GM12892 (cell line): ENCODE results near the gene RCL1.

ENCODE experiments used
- POLR2A ChIP-seq: IDR thresholded peaks from 2 replicates; pipeline ENCODE4 v1.6.1; 2011; ENCODE audit warnings: low read depth, low read length, control low read depth
- TAF1 ChIP-seq: IDR thresholded peaks from 2 replicates; pipeline ENCODE4 v1.6.1; 2011; ENCODE audit warnings: low read depth, mild to moderate bottlenecking, control low read depth, low read length, borderline replicate concordance

DNA sequence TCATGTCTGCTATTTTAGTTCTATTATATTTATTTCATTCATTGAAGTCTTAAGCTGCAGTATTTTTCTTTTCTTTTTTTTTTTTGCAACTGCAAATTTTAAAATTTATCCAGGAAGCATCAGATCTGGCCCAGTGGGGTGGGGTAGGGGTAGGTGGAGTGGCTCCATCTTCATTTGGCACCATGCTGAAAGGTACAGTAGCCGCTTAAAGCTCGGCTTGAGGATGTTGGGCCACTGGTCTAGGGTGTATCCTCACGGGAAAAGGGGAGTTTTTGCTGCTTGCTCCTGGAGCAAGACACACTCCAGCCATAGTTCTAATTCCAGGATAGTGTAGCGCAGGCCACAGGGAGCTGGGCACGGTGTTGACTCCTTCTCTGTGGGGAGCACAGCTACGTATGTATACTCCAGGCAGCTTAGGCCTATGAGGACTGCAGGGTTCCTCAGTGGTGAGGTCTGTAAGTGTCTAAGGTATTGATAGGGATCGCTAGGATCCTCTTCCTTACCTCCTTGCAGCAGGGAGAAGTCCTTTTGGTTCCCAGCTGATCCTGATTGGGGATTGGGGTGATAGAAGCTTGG is 22.7 kb downstream of the RCL1 start:
- no peak for TF ChIP-seq POLR2A
- no peak for TF ChIP-seq TAF1
